Measurements from ENCODE around the gene CA12. TPM values are rescaled to one million over a fixed set of nuclear protein-coding genes. Genes with fewer than 3 reads are reported as not detected.

Gene CA12
- total and polyA plus RNA-seq, 2 of the 8 experiments (the other 6 are each of a cell fraction or from before 2014, with no cell fraction given), result 4.7 to 4.9 TPM

GRCh38 chr15:63405159-63405558 is 23.5 kb upstream of the CA12 start:
- no peak for DNase-seq (ENCODE audit: low read depth in 1 of 2, low spot score in 2 of 2)
- CTCF ChIA-PET (ENCODE audit: partially characterized antibody), result interaction anchor here (2.0 kb wide), 1 partner anchor 115 kb away, joined by 10 read pairs; no protein-coding TSS in a partner anchor
- Histone ChIP-seq H4K20me1 (replicated peaks in 1 of 2; ENCODE audit: control insufficient read depth in 1 of 2, insufficient read depth in 2 of 2, low read length in 2 of 2) (no peaks in the 10 kb centered on the region), H3K79me2 (ENCODE audit: control insufficient read depth in 1 of 2, insufficient read depth in 2 of 2, low read length in 2 of 2) (no peaks in the 10 kb centered on the region), H2AK5ac (ENCODE audit: low read depth, low read length) (no peak overlapping the region), H2BK20ac (ENCODE audit: low read length) (no peak overlapping the region), H3K4me3 (ENCODE audit: extremely low read depth in 1 of 4, insufficient read depth in 2 of 4, low read depth in 3 of 4, low read length in 4 of 4) (no peak overlapping the region), H2AFZ (ENCODE audit: low read length) (no peak overlapping the region), H3K4me1 (replicated peaks in 1 of 4; ENCODE audit: control insufficient read depth in 3 of 4, insufficient read depth in 4 of 4, low read length in 3 of 4) (no peaks in the 10 kb centered on the region), H3K79me1 (ENCODE audit: low read depth, low read length) (no peaks in the 10 kb centered on the region), H3K27me3 (replicated peaks in 1 of 4; ENCODE audit: control insufficient read depth in 3 of 4, extremely low read depth in 1 of 4, insufficient read depth in 3 of 4, low read length in 3 of 4) (no peaks in the 10 kb centered on the region), H2BK5ac (ENCODE audit: low read depth, low read length) (no peak overlapping the region), H4K91ac (replicated peaks; ENCODE audit: insufficient read length, low read length) (no peak overlapping the region), H3K36me3 (ENCODE audit: control insufficient read depth in 2 of 4, insufficient read depth in 4 of 4, low read length in 3 of 4) (no peaks in the 10 kb centered on the region), H3K9ac (replicated peaks in 1 of 4; ENCODE audit: extremely low read depth in 1 of 4, low read depth in 3 of 4, low read length in 3 of 4) (no peak overlapping the region), H3K9me3 (ENCODE audit: insufficient read depth in 2 of 2, low read depth in 1 of 2, low read length in 1 of 2) (no peaks in the 10 kb centered on the region), H2BK120ac (replicated peaks; ENCODE audit: low read depth, low read length) (no peak overlapping the region), H2BK12ac (ENCODE audit: low read depth, low read length) (no peak overlapping the region), H3K4me2 (ENCODE audit: insufficient read depth in 1 of 2, low read depth in 2 of 2, low read length in 2 of 2) (no peak overlapping the region), H3K18ac (ENCODE audit: extremely low read depth, low read length) (no peak overlapping the region), H3K14ac (ENCODE audit: insufficient read length) (no peak overlapping the region), H3K23ac (ENCODE audit: insufficient read length) (no peak overlapping the region), H4K5ac (ENCODE audit: insufficient read length, low read depth, low read length) (no peak overlapping the region), H3K27ac (ENCODE audit: low read depth, low read length) (no peak overlapping the region), H2BK15ac (ENCODE audit: low read length) (no peak overlapping the region), H4K8ac (ENCODE audit: extremely low read depth, insufficient read depth, low read length) (no peak overlapping the region), H3K4ac (replicated peaks; ENCODE audit: insufficient read length, low read depth, low read length) (no peak overlapping the region), H3K56ac (replicated peaks; ENCODE audit: insufficient read length, low read depth, low read length) (no peak overlapping the region), H3K23me2 (ENCODE audit: low read depth, low read length) (no peaks in the 10 kb centered on the region)
- no peak for FAIRE-seq
- WGBS, 2 experiments (ENCODE audit: extremely low coverage in 1 of 2, insufficient coverage in 1 of 2, insufficient read length in 1 of 2, insufficient replicate concordance in 2 of 2, low coverage in 1 of 2, low lambda C conversion rate in 2 of 2, missing lambda C conversion rate in 1 of 2), result 89% methylated on average over 5 of the region's 5 CpGs; no CpG with 5 or more reads in 1 of the 2 experiments
- no peak for TF ChIP-seq NANOG (IDR thresholded peaks at IDR 0.05; ENCODE audit: insufficient read depth, low read depth, low read length, poor library complexity, severe bottlenecking)
- no peak for TF ChIP-seq TCF12 (IDR thresholded peaks at IDR 0.05; ENCODE audit: low read depth, low read length)
- no peak for TF ChIP-seq JUN (IDR thresholded peaks at IDR 0.05; ENCODE audit: low read depth, low read length)
- TF ChIP-seq CBX5 (IDR thresholded peaks at IDR 0.05; ENCODE audit: low read depth, low read length), result no peak
- TF ChIP-seq CHD2 (IDR thresholded peaks at IDR 0.05; ENCODE audit: low read length), result no peak
- TF ChIP-seq RFX5 (IDR thresholded peaks at IDR 0.05; ENCODE audit: borderline replicate concordance, low read depth, low read length), result no peak
- TF ChIP-seq SP4 (IDR thresholded peaks at IDR 0.05; ENCODE audit: low read length), result no peak
- TF ChIP-seq ZNF274 (IDR thresholded peaks at IDR 0.05; ENCODE audit: borderline replicate concordance, extremely low read depth, low read length), result no peak
- TF ChIP-seq SIRT6 (IDR thresholded peaks at IDR 0.05; ENCODE audit: low read length), result no peak
- POLR2A ChIA-PET (ENCODE audit: partially characterized antibody), result no interaction called here
